ENCODE results near the gene HS6ST1. TPM values are rescaled to one million over a fixed set of nuclear protein-coding genes. Genes with fewer than 3 reads are reported as not detected.
A peak's percentile ranks its signal among the peaks of the same experiment; 100 is the strongest.
"Not testable (repeated sequence)": the region's sequence is repeated elsewhere in the genome, so short reads cannot be mapped to it uniquely, and the experiment has no call there.

The HS6ST1 gene
- total and polyA plus RNA-seq, 4 donors, result 37.0 to 110 (median 84.7) TPM

DNA sequence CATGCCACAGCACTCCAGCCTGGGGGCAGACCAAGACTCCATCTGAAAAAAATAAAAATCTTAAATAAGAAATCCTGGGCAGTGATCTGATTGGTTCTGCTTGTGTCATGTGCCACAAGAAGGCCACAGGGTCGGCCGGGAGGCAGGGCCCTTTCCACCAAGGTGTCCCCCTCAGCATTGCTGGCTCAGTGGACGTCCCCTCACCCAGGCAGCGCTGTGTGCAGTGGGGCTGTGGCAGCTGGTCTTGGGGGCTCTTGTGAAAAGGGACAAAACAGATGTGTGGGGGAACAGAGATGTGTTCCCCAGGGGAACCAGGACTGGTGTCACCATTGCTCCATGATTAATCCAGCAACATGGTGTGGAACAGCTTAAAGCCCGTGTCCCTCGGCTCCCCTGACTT, 60.5 kb downstream of the HS6ST1 start:
- no peaks in the 10 kb centered on the region for H3K9me3 ChIP-seq (ENCODE audit: control insufficient read depth, insufficient read depth, low read length)
- no peak overlapping the region for H3K4me3 ChIP-seq (ENCODE audit: low read depth, low read length)
- H3K27ac ChIP-seq (ENCODE audit: low read depth, low read length), result no peak overlapping the region
- no peak for DNase-seq (ENCODE audit: low read depth in 4 of 6, low spot score in 6 of 6)
- peaks cover 14% of the 10 kb centered on the region for H3K36me3 ChIP-seq (ENCODE audit: control insufficient read depth, insufficient read depth, low read length)
- no peaks in the 10 kb centered on the region for H3K27me3 ChIP-seq (ENCODE audit: control insufficient read depth, insufficient read depth, low read length)
- 75% methylated on average over 3 of the region's 6 CpGs for WGBS (ENCODE audit: insufficient coverage)
- peaks cover 46% of the 10 kb centered on the region for H3K4me1 ChIP-seq (ENCODE audit: control insufficient read depth, insufficient read depth, low read length)

DNA sequence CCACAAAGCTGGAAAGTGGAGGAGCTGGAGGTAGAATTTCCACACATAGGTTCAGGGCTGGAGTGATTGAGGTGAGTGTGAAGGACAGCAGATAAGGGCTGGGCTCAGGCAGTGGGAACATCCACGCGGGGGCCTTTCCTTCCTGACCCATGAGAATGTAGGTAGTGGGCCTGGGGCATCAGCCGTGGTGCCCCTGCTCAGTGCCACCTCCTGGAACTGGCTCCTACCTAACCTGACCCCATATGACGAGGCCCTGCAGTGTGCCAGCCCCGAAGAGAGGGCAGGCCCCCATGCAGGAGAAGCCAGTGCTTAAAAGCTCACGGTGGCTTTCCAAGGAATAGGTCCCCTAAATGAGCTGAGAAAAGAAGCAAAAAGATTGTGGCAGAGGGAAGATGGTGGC, 66.2 kb downstream of the HS6ST1 start:
- no peak overlapping the region for H3K27ac ChIP-seq (ENCODE audit: low read depth, low read length)
- peaks cover 13% of the 10 kb centered on the region for H3K4me1 ChIP-seq (ENCODE audit: control insufficient read depth, insufficient read depth, low read length)
- DNase-seq (ENCODE audit: low read depth in 4 of 6, low spot score in 6 of 6), result no peak
- no peaks in the 10 kb centered on the region for H3K27me3 ChIP-seq (ENCODE audit: control insufficient read depth, insufficient read depth, low read length)
- no peaks in the 10 kb centered on the region for H3K36me3 ChIP-seq (ENCODE audit: control insufficient read depth, insufficient read depth, low read length)
- H3K9me3 ChIP-seq (ENCODE audit: control insufficient read depth, insufficient read depth, low read length), result no peaks in the 10 kb centered on the region
- no peak overlapping the region for H3K4me3 ChIP-seq (ENCODE audit: low read depth, low read length)
- WGBS (ENCODE audit: insufficient coverage), result 92% methylated on average over 4 of the region's 6 CpGs

DNA sequence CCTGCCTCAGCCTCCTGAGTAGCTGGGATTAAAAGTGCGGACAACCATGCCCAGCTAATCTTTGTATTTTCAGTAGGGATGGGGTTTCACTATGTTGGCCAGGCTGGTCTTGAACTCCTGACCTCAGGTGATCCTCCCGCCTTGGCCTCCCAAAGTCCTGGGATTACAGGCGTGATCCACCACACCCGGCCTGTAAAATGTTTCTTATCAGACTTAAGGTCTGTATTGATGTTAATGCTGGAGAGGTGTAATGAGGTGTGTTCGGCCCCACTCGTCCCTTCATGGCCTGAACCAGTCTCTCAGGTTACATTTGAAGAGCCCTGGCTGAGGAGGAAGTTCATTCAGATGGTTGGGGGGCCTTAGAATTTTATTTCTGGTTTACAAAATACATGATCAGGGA, 66.6 kb downstream of the HS6ST1 start:
- H3K27ac ChIP-seq (ENCODE audit: low read depth, low read length); H3K36me3 ChIP-seq (ENCODE audit: control insufficient read depth, insufficient read depth, low read length); H3K9me3 ChIP-seq (ENCODE audit: control insufficient read depth, insufficient read depth, low read length); DNase-seq (ENCODE audit: low read depth in 4 of 6, low spot score in 6 of 6); H3K27me3 ChIP-seq (ENCODE audit: control insufficient read depth, insufficient read depth, low read length); H3K4me3 ChIP-seq (ENCODE audit: low read depth, low read length): not testable (repeated sequence)
- H3K4me1 ChIP-seq (ENCODE audit: control insufficient read depth, insufficient read depth, low read length), result peaks cover 13% of the 10 kb centered on the region
- 95% methylated on average over 6 of the region's 6 CpGs for WGBS (ENCODE audit: insufficient coverage)

DNA sequence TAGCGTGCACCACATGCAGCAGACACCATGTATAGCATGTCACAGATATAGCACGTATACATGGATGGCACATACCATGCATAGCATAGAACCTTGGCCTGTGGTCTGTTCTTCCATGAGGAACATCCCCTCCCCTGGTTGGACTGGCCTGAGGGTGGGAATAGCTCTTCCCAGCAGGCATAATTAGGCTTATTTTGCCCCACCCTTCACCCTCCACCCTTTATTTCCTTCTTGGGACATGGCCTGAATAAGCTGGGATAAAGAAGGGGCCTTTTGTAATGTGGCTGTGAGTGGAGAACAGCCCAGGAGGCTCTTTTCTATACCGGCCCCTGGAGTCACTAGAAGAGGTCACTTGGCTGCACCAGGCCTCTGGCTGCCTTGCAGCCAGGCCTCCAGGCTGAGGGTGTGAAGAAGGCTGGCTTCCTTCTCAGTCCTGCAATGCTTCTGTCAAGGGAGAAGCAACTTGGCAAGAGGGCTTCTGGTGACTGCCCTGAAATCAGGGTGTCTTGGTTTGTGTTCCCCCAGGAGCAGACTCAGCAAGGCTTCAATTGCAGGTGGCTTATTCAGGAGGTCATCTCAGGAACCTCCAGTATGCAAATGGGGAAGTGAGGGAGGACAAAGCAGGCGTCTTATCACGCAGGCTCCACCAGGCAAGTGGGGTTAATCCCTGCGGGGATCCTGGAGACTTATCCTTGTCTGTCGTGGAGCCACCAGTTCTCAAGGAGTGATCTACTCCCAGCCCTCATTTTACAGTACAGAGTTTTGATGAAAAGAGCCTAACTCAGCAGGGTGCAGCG, 68.2 kb downstream of the HS6ST1 start:
- H3K9me3 ChIP-seq (ENCODE audit: control insufficient read depth, insufficient read depth, low read length), result no peaks in the 10 kb centered on the region
- H3K27me3 ChIP-seq (ENCODE audit: control insufficient read depth, insufficient read depth, low read length), result no peaks in the 10 kb centered on the region
- H3K4me1 ChIP-seq (ENCODE audit: control insufficient read depth, insufficient read depth, low read length), result peaks cover 13% of the 10 kb centered on the region
- H3K4me3 ChIP-seq (ENCODE audit: low read depth, low read length), result no peak overlapping the region
- DNase-seq (ENCODE audit: low read depth in 4 of 6, low spot score in 6 of 6), result peak in 1 of 6 donors; percentile 77
- peak overlapping the region; percentile 17 for H3K27ac ChIP-seq (ENCODE audit: low read depth, low read length)
- H3K36me3 ChIP-seq (ENCODE audit: control insufficient read depth, insufficient read depth, low read length), result no peaks in the 10 kb centered on the region
- WGBS (ENCODE audit: insufficient coverage), result 69% methylated on average over 4 of the region's 8 CpGs

DNA sequence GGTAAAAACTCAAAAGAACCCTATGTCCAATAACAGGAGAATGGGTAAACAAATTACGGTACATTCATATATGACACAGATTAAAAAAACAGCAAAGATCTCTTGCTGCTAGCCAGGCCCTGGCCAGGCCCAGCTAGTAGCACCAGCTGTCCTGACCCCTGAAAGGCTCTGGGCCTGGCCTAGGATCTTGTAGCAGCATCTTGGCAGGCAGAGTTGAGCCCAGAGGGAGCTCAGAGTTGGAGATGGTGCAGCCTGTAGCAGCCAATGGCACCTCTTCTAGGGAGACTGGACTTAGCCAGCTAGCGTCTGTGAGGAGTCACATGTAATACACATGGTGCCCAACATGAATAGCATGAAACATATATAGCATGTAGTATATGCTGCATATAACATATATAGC, 69.1 kb downstream of the HS6ST1 start:
- no peak for DNase-seq (ENCODE audit: low read depth in 4 of 6, low spot score in 6 of 6)
- H3K27ac ChIP-seq (ENCODE audit: low read depth, low read length), result peak overlapping the region; percentile 17
- WGBS (ENCODE audit: insufficient coverage), result 86% methylated on average over 1 of the region's 2 CpGs

DNA sequence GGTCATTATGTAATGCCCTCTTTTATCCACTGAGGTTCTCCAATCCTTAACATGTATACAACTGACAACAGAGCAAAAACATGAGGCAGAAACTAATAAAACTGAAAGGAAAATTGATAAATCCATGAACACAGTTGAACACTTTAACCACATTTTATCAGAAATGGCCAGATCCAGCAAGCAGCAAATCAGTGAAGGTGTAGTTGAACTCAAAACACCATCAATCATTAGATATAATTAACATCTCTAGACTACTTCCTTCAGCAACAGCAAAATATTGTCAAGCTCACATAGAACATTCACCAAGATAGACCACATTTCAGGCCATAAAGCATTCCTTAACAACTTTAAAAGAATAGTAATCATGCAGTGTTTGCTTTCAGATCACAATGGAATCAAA, 72.9 kb downstream of the HS6ST1 start:
- H3K4me3 ChIP-seq (ENCODE audit: low read depth, low read length), result no peak overlapping the region

More for the DNA sequence above, 69.1 kb downstream of the HS6ST1 start:
- Histone ChIP-seq H3K27me3 (ENCODE audit: control insufficient read depth, insufficient read depth, low read length) (no peaks in the 10 kb centered on the region), H3K36me3 (ENCODE audit: control insufficient read depth, insufficient read depth, low read length) (no peaks in the 10 kb centered on the region), H3K4me3 (ENCODE audit: low read depth, low read length) (no peak overlapping the region), H3K9me3 (ENCODE audit: control insufficient read depth, insufficient read depth, low read length) (no peaks in the 10 kb centered on the region), H3K4me1 (ENCODE audit: control insufficient read depth, insufficient read depth, low read length) (peaks cover 13% of the 10 kb centered on the region)

DNA sequence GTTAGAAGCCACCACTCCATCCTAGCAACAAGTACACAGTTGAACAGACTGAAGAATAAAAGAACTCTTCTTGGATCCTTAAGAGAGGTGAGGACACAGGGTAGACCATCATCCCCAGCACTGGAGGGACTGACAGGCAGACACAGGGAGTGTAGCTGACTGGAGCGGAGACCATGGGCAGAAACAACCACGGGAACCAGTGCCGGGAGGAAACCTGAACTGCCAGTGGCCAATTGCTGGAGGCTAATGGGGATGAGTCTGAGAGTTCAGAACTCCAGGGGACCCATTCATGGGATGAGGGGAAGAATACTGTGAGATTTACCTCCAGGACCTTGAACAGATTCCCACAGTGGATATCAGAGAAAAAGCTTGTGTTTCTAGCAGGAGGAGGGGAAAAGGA, 76.8 kb downstream of the HS6ST1 start:
- no peaks in the 10 kb centered on the region for H3K36me3 ChIP-seq (ENCODE audit: control insufficient read depth, insufficient read depth, low read length)
- no peak overlapping the region for H3K27ac ChIP-seq (ENCODE audit: low read depth, low read length)
- no peak for DNase-seq (ENCODE audit: low read depth in 4 of 6, low spot score in 6 of 6)
- peaks cover 16% of the 10 kb centered on the region for H3K4me1 ChIP-seq (ENCODE audit: control insufficient read depth, insufficient read depth, low read length)
- H3K9me3 ChIP-seq (ENCODE audit: control insufficient read depth, insufficient read depth, low read length), result no peaks in the 10 kb centered on the region
- 70% methylated on average over 3 of the region's 3 CpGs for WGBS (ENCODE audit: insufficient coverage)
- H3K27me3 ChIP-seq (ENCODE audit: control insufficient read depth, insufficient read depth, low read length), result no peaks in the 10 kb centered on the region
- no peak overlapping the region for H3K4me3 ChIP-seq (ENCODE audit: low read depth, low read length)

More for the DNA sequence above, 72.9 kb downstream of the HS6ST1 start:
- no peaks in the 10 kb centered on the region for H3K9me3 ChIP-seq (ENCODE audit: control insufficient read depth, insufficient read depth, low read length)
- peaks cover 11% of the 10 kb centered on the region for H3K4me1 ChIP-seq (ENCODE audit: control insufficient read depth, insufficient read depth, low read length)
- DNase-seq (ENCODE audit: low read depth in 4 of 6, low spot score in 6 of 6), result no peak
- no peaks in the 10 kb centered on the region for H3K36me3 ChIP-seq (ENCODE audit: control insufficient read depth, insufficient read depth, low read length)
- no peaks in the 10 kb centered on the region for H3K27me3 ChIP-seq (ENCODE audit: control insufficient read depth, insufficient read depth, low read length)
- no peak overlapping the region for H3K27ac ChIP-seq (ENCODE audit: low read depth, low read length)

DNA sequence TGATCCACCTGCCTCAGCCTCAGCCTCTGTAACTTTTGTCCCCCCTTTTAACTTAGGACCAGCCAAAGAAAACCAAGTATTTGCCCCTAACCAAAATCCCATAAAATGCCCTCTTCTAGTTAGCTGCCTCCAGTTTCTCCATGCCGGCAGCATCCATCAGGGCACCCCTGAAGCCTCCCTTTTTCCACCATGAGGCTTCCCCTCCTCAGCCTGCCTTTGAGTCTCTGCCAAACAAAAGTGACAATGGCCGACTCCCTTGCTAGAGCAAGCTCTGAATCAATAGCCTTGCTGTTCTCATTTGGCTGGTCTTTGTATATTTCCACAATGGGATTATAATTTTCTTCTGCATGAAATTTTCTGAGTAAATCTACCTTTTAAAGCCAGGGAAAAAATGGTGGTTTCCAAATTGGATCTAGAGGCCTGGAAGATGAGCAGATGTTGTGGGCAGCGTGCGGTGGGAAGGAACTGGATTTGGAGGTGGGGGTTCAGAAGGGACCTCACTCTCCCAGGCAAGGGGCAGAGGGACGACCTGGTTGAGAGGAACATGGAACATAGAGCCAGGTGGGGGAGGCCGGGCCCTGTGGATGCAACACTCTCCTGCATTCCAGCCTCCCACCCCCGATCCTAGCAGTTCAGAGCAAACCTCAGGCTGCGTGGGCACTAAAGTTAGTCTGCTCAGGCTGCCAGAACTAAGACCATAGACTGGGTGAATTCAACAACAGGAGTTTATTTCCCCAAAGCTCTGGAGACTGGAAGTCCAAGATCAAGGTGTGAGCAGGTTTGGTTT, 80.6 kb downstream of the HS6ST1 start:
- 56% methylated on average over 6 of the region's 8 CpGs for WGBS (ENCODE audit: insufficient coverage)
- Histone ChIP-seq H3K36me3 (ENCODE audit: control insufficient read depth, insufficient read depth, low read length) (peaks cover 3% of the 10 kb centered on the region), H3K9me3 (ENCODE audit: control insufficient read depth, insufficient read depth, low read length) (no peaks in the 10 kb centered on the region), H3K4me3 (ENCODE audit: low read depth, low read length) (no peak overlapping the region), H3K27ac (ENCODE audit: low read depth, low read length) (peak overlapping the region; percentile 48), H3K27me3 (ENCODE audit: control insufficient read depth, insufficient read depth, low read length) (no peaks in the 10 kb centered on the region), H3K4me1 (ENCODE audit: control insufficient read depth, insufficient read depth, low read length) (peaks cover 36% of the 10 kb centered on the region)
- DNase-seq (ENCODE audit: low read depth in 4 of 6, low spot score in 6 of 6), result peak in 2 of 6 donors; percentile 65 to 71

DNA sequence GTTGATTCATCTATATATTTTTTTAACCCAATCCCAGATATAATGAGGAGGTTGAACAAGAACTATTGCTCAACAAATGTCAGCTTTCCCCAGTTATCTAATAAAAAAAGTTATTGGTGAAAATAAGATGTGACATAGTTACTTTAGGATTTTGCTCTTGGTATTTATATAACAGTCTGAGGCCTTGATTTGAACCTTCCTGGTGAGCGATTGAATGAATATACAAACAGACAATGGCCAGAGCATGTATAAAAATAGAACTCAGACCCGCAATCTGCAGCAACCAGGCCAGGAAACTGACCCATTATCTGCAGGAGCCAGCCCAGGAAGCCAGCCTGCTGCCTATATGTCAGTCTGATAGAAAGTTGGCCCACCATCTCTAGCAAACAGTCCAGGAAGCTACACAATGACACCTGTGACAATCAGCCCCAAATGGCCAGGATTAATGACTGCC, 81.6 kb downstream of the HS6ST1 start:
- WGBS (ENCODE audit: insufficient coverage), result 60% methylated on average over 1 of the region's 2 CpGs
- H3K27me3 ChIP-seq (ENCODE audit: control insufficient read depth, insufficient read depth, low read length), result no peaks in the 10 kb centered on the region

More for the DNA sequence above, 81.6 kb downstream of the HS6ST1 start:
- DNase-seq (ENCODE audit: low read depth in 4 of 6, low spot score in 6 of 6), result peak in 1 of 6 donors; percentile 53
- Histone ChIP-seq H3K27ac (ENCODE audit: low read depth, low read length) (no peak overlapping the region), H3K36me3 (ENCODE audit: control insufficient read depth, insufficient read depth, low read length) (peaks cover 3% of the 10 kb centered on the region), H3K4me1 (ENCODE audit: control insufficient read depth, insufficient read depth, low read length) (peaks cover 43% of the 10 kb centered on the region), H3K9me3 (ENCODE audit: control insufficient read depth, insufficient read depth, low read length) (no peaks in the 10 kb centered on the region), H3K4me3 (ENCODE audit: low read depth, low read length) (no peak overlapping the region)
